Osteocyte (in vitro differentiated cells): ENCODE measurements around the gene ZNF506. TPM values are rescaled to one million over a fixed set of nuclear protein-coding genes. Genes with fewer than 3 reads are reported as not detected.
"Not testable (repeated sequence)": the region's sequence is repeated elsewhere in the genome, so short reads cannot be mapped to it uniquely, and the experiment has no call there.

Experiments used
- DNase-seq: peaks from one replicate; pipeline ENCODE4 v3.0.0; 2021; ENCODE audit warnings: mixed read lengths; ENCODE audit not compliant: unreplicated experiment; ENCODE audit errors: extremely low spot score
- H3K27ac Mint-ChIP-seq: one replicate; pipeline ENCODE4 v1.8.0; 2021; ENCODE audit warnings: mild to moderate bottlenecking, mixed read lengths; ENCODE audit not compliant: unreplicated experiment
- H3K27me3 Mint-ChIP-seq: one replicate; pipeline ENCODE4 v1.8.0; 2021; ENCODE audit warnings: mixed read lengths; ENCODE audit not compliant: unreplicated experiment
- H3K36me3 Mint-ChIP-seq: one replicate; pipeline ENCODE4 v1.8.0; 2021; ENCODE audit warnings: mixed read lengths; ENCODE audit not compliant: unreplicated experiment
- H3K4me1 Mint-ChIP-seq: one replicate; pipeline ENCODE4 v1.8.0; 2021; ENCODE audit warnings: mixed read lengths; ENCODE audit not compliant: unreplicated experiment
- H3K4me3 Mint-ChIP-seq: one replicate; pipeline ENCODE4 v1.8.0; 2021; ENCODE audit warnings: mild to moderate bottlenecking, moderate library complexity, mixed read lengths; ENCODE audit not compliant: unreplicated experiment
- H3K9me3 Mint-ChIP-seq: one replicate; pipeline ENCODE4 v1.8.0; 2021; ENCODE audit warnings: mixed read lengths; ENCODE audit not compliant: unreplicated experiment
- CTCF ChIP-seq: fragments of 200-600 bp; sonication (generic); IDR thresholded peaks from 2 replicates; pipeline ENCODE4 v1.5.0; 2021; ENCODE audit warnings: antibody characterized with exemption, mild to moderate bottlenecking, moderate library complexity
- total RNA-seq: library from RNA; stranded (reverse); gene quantifications from 2 replicates; pipeline ENCODE4 v1.2.1, GENCODE V29; 2021

Gene ZNF506
- total RNA-seq, 1 donor from 2014 or later = 10.5 TPM

GRCh38 chr19:19805480-19805879 lies 16.1 kb downstream of the ZNF506 start:
- no peaks in the 10 kb centered on the region for H3K27me3 Mint-ChIP-seq
- H3K36me3 Mint-ChIP-seq = peaks cover 54% of the 10 kb centered on the region
- H3K4me3 Mint-ChIP-seq = no peak overlapping the region
- no peak overlapping the region for H3K27ac Mint-ChIP-seq
- peaks cover 23% of the 10 kb centered on the region for H3K9me3 Mint-ChIP-seq
- no peak for DNase-seq
- TF ChIP-seq CTCF = no peak
- H3K4me1 Mint-ChIP-seq = no peaks in the 10 kb centered on the region

- Mint-ChIP-seq H3K36me3 (peaks cover 56% of the 10 kb centered on the region), H3K27me3 (no peaks in the 10 kb centered on the region), H3K4me1 (no peaks in the 10 kb centered on the region), H3K4me3 (no peak overlapping the region), H3K9me3 (peaks cover 16% of the 10 kb centered on the region), H3K27ac (no peak overlapping the region)
- no peak for TF ChIP-seq CTCF
- no peak for DNase-seq
These were observed 33.5 kb downstream of the ZNF506 start for GRCh38 chr19:19788015-19788414.

- Mint-ChIP-seq H3K9me3 (peaks cover 27% of the 10 kb centered on the region), H3K36me3 (peaks cover 47% of the 10 kb centered on the region)
- H3K4me3 Mint-ChIP-seq, H3K27me3 Mint-ChIP-seq, H3K27ac Mint-ChIP-seq, DNase-seq, H3K4me1 Mint-ChIP-seq: not testable (repeated sequence)
These were observed 36.1 kb downstream of the ZNF506 start for GRCh38 chr19:19785476-19785875.

GRCh38 chr19:19782783-19783182 lies 38.8 kb downstream of the ZNF506 start:
- Mint-ChIP-seq H3K27ac (no peak overlapping the region), H3K27me3 (no peaks in the 10 kb centered on the region), H3K9me3 (peaks cover 28% of the 10 kb centered on the region), H3K36me3 (peaks cover 53% of the 10 kb centered on the region), H3K4me3 (no peak overlapping the region), H3K4me1 (peaks cover 6% of the 10 kb centered on the region)
- TF ChIP-seq CTCF = no peak
- no peak for DNase-seq

- peaks cover 28% of the 10 kb centered on the region for H3K9me3 Mint-ChIP-seq
- not testable (repeated sequence) for H3K27ac Mint-ChIP-seq, H3K4me3 Mint-ChIP-seq, DNase-seq, H3K27me3 Mint-ChIP-seq
- peaks cover 15% of the 10 kb centered on the region for H3K4me1 Mint-ChIP-seq
- peaks cover 47% of the 10 kb centered on the region for H3K36me3 Mint-ChIP-seq
These were observed 39.8 kb downstream of the ZNF506 start for GRCh38 chr19:19781791-19782190.

- Mint-ChIP-seq H3K27me3 (no peaks in the 10 kb centered on the region), H3K4me1 (peaks cover 24% of the 10 kb centered on the region), H3K36me3 (peaks cover 19% of the 10 kb centered on the region), H3K27ac (no peak overlapping the region), H3K9me3 (peaks cover 17% of the 10 kb centered on the region), H3K4me3 (peak overlapping the region; percentile 94)
- DNase-seq = no peak
- TF ChIP-seq CTCF = no peak
These were observed 42.9 kb downstream of the ZNF506 start for GRCh38 chr19:19778666-19779065.
